Neural cell (in vitro differentiated cells): ENCODE results near the gene CWF19L2. TPM values are rescaled to one million over a fixed set of nuclear protein-coding genes. Genes with fewer than 3 reads are reported as not detected.

Experiments used
- H2AFZ ChIP-seq: fragments of 200-600, 300-800 bp; sonication (generic), shearing (Covaris generic); 2 replicates; pipeline ENCODE4 v1.6.0; 2014; ENCODE audit warnings: low read depth, mild to moderate bottlenecking, antibody characterized with exemption, low read length, moderate library complexity
- H3F3A ChIP-seq: fragments of 200-600 bp; shearing (Covaris generic); 2 replicates; pipeline ENCODE4 v1.6.1; 2016; ENCODE audit warnings: mild to moderate bottlenecking, moderate library complexity, mixed read lengths, antibody characterized with exemption, low read length; ENCODE audit not compliant: insufficient read depth, poor library complexity, severe bottlenecking
- H3K27ac ChIP-seq: fragments of 200-600, 300-800 bp; sonication (generic), shearing (Covaris generic); 2 replicates; pipeline ENCODE4 v1.5.1; 2014; ENCODE audit warnings: mild to moderate bottlenecking, low read length, moderate library complexity
- H3K27me3 ChIP-seq: fragments of 300-800, 200-600 bp; sonication (generic), shearing (Covaris generic); 2 replicates; pipeline ENCODE4 v1.6.0; 2014; ENCODE audit warnings: mild to moderate bottlenecking, low read depth, low read length, moderate library complexity; ENCODE audit not compliant: insufficient read depth
- H3K36me3 ChIP-seq: fragments of 300-800, 200-600 bp; sonication (generic), shearing (Covaris generic); 2 replicates; pipeline ENCODE4 v1.5.1; 2014; ENCODE audit warnings: mild to moderate bottlenecking, antibody characterized with exemption, low read length, moderate library complexity; ENCODE audit not compliant: insufficient read depth
- H3K4me2 ChIP-seq: fragments of 300-800, 200-600 bp; sonication (generic), shearing (Covaris generic); 2 replicates; pipeline ENCODE4 v1.6.0; 2014; ENCODE audit warnings: mild to moderate bottlenecking, low read length
- H3K4me3 ChIP-seq: fragments of 300-800, 200-600 bp; sonication (generic), shearing (Covaris generic); 2 replicates; pipeline ENCODE4 v1.5.1; 2014; ENCODE audit warnings: mild to moderate bottlenecking, low read length, moderate library complexity
- H3K79me2 ChIP-seq: fragments of 200-600 bp; shearing (Covaris generic); replicated peaks from 2 replicates; pipeline ENCODE4 v1.6.0; 2014; ENCODE audit warnings: mild to moderate bottlenecking, low read length, moderate library complexity; ENCODE audit not compliant: insufficient read depth
- H3K9ac ChIP-seq: fragments of 300-800, 200-600 bp; sonication (generic), shearing (Covaris generic); 2 replicates; pipeline ENCODE4 v1.6.1; 2016; ENCODE audit warnings: mild to moderate bottlenecking, low read length, mixed read lengths
- H3K9me2 ChIP-seq: fragments of 200-600 bp; shearing (Covaris generic); 2 replicates; pipeline ENCODE4 v1.6.1; 2016; ENCODE audit warnings: mild to moderate bottlenecking, low read length, mixed read lengths; ENCODE audit not compliant: insufficient read depth
- H3K9me3 ChIP-seq: fragments of 200-600, 300-800 bp; sonication (generic), shearing (Covaris generic); 2 replicates; pipeline ENCODE4 v1.6.1; 2016; ENCODE audit warnings: mild to moderate bottlenecking, mixed run types, low read length, moderate library complexity, mixed read lengths
- H4K20me1 ChIP-seq: fragments of 200-600 bp; shearing (Covaris generic); 2 replicates; pipeline ENCODE4 v1.6.1; 2016; ENCODE audit warnings: mild to moderate bottlenecking, mixed run types; ENCODE audit not compliant: insufficient read depth
- CTCF ChIP-seq: fragments of 450-650 bp; IDR thresholded peaks from 2 replicates; pipeline ENCODE4 v1.5.1; 2014; ENCODE audit warnings: antibody characterized with exemption, mild to moderate bottlenecking, moderate library complexity; ENCODE audit not compliant: poor library complexity, severe bottlenecking
- EP300 ChIP-seq: fragments of 450-650 bp; conservative IDR thresholded peaks from 2 replicates; pipeline ENCODE4 v1.6.1; 2014; ENCODE audit warnings: antibody characterized with exemption, mild to moderate bottlenecking, moderate library complexity; ENCODE audit not compliant: poor library complexity, severe bottlenecking
- EZH2 ChIP-seq: fragments of 200-600, 300-800 bp; shearing (Covaris generic), sonication (generic); IDR thresholded peaks from 2 replicates; pipeline ENCODE4 v1.6.1; 2014; ENCODE audit warnings: antibody characterized with exemption, low read length, borderline replicate concordance, mild to moderate bottlenecking; ENCODE audit not compliant: insufficient read depth, poor library complexity, severe bottlenecking
- MXI1 ChIP-seq: fragments of 450-650 bp; conservative IDR thresholded peaks from 2 replicates; pipeline ENCODE4 v1.6.1; 2014; ENCODE audit warnings: antibody characterized with exemption, mild to moderate bottlenecking; ENCODE audit not compliant: poor library complexity, severe bottlenecking
- POLR2AphosphoS5 ChIP-seq: IDR thresholded peaks from 2 replicates; pipeline ENCODE4 v1.6.1; 2012
- RAD21 ChIP-seq: fragments of 450-650 bp; conservative IDR thresholded peaks from 2 replicates; pipeline ENCODE4 v1.6.1; 2014; ENCODE audit warnings: antibody characterized with exemption, mild to moderate bottlenecking, moderate library complexity
- REST ChIP-seq: IDR thresholded peaks from 2 replicates; pipeline ENCODE4 v1.6.1; 2012; ENCODE audit warnings: borderline replicate concordance
- SMC3 ChIP-seq: fragments of 450-650 bp; conservative IDR thresholded peaks from 2 replicates; pipeline ENCODE4 v1.6.1; 2014; ENCODE audit warnings: antibody characterized with exemption, mild to moderate bottlenecking, moderate library complexity; ENCODE audit not compliant: poor library complexity
- TAF1 ChIP-seq: IDR thresholded peaks from 2 replicates; pipeline ENCODE4 v1.6.1; 2012; ENCODE audit warnings: low read depth
- polyA plus RNA-seq: library from polyadenylated mRNA; depleted of rRNA; stranded (reverse); fragments of >200 nt; gene quantifications from 2 replicates; pipeline ENCODE4 v1.2.3, GENCODE V29; 2014

Gene CWF19L2
- polyA plus RNA-seq, 1 donor from 2014 or later = 4.9 TPM

- no peak overlapping the region for H3K4me2 ChIP-seq
- no peaks in the 10 kb centered on the region for H3K9me2 ChIP-seq
- H3K79me2 ChIP-seq = no peaks in the 10 kb centered on the region
- H3K27ac ChIP-seq = no peak overlapping the region
- no peaks in the 10 kb centered on the region for H3F3A ChIP-seq
- H3K27me3 ChIP-seq = no peaks in the 10 kb centered on the region
- H3K9ac ChIP-seq = no peak overlapping the region
- no peaks in the 10 kb centered on the region for H3K36me3 ChIP-seq
- TF ChIP-seq SMC3 (no peak), MXI1 (no peak), CTCF (no peak), EP300 (no peak), EZH2 (no peak), POLR2AphosphoS5 (no peak), TAF1 (no peak), RAD21 (no peak), REST (no peak)
- no peak overlapping the region for H3K4me3 ChIP-seq
- H2AFZ ChIP-seq = no peak overlapping the region
- H3K9me3 ChIP-seq = no peaks in the 10 kb centered on the region
- no peaks in the 10 kb centered on the region for H4K20me1 ChIP-seq
Measured at GRCh38 chr11:107439586-107440167, 17.9 kb downstream of the CWF19L2 start.

- no peaks in the 10 kb centered on the region for H3K27me3 ChIP-seq
- H2AFZ ChIP-seq = no peak overlapping the region
- H3K9me2 ChIP-seq = no peaks in the 10 kb centered on the region
- H3K9ac ChIP-seq = no peak overlapping the region
- H3K79me2 ChIP-seq = no peaks in the 10 kb centered on the region
- H3K4me3 ChIP-seq = no peak overlapping the region
- no peak overlapping the region for H3K4me2 ChIP-seq
- no peaks in the 10 kb centered on the region for H3F3A ChIP-seq
- H3K9me3 ChIP-seq = no peaks in the 10 kb centered on the region
- no peaks in the 10 kb centered on the region for H3K36me3 ChIP-seq
- no peaks in the 10 kb centered on the region for H4K20me1 ChIP-seq
- no peak for TF ChIP-seq EZH2
- peak; percentile 32 for TF ChIP-seq RAD21
- no peak for TF ChIP-seq CTCF
- TF ChIP-seq SMC3 = no peak
- no peak overlapping the region for H3K27ac ChIP-seq
Measured at GRCh38 chr11:107438148-107438547, 19.5 kb downstream of the CWF19L2 start.
